Nephron progenitor cell (in vitro differentiated cells): Measurements from ENCODE around the gene UGT3A1.

ENCODE experiments used
- DNase-seq: peaks from one replicate; pipeline ENCODE4 v3.0.0; 2021
- H3K27ac Mint-ChIP-seq: 2 replicates; pipeline ENCODE4 v1.8.0; 2021; ENCODE audit warnings: mild to moderate bottlenecking, moderate library complexity, mixed read lengths
- H3K27me3 Mint-ChIP-seq: 2 replicates; pipeline ENCODE4 v1.8.0; 2021; ENCODE audit warnings: mild to moderate bottlenecking, low read depth, mixed read lengths; ENCODE audit not compliant: poor library complexity
- H3K36me3 Mint-ChIP-seq: 2 replicates; pipeline ENCODE4 v1.8.0; 2021; ENCODE audit warnings: low read depth, mixed read lengths
- H3K4me1 Mint-ChIP-seq: 2 replicates; pipeline ENCODE4 v1.8.0; 2021; ENCODE audit warnings: mixed read lengths
- H3K4me3 Mint-ChIP-seq: 2 replicates; pipeline ENCODE4 v1.8.0; 2021; ENCODE audit warnings: mild to moderate bottlenecking, moderate library complexity, mixed read lengths
- H3K9me3 Mint-ChIP-seq: 2 replicates; pipeline ENCODE4 v1.8.0; 2021; ENCODE audit warnings: mild to moderate bottlenecking, moderate library complexity, mixed read lengths
- TF ChIP-seq, protein P1 (sequence below): fragments of 200-600 bp; sonication (generic); IDR thresholded peaks from 2 replicates; pipeline ENCODE4 v1.5.0; 2021; ENCODE audit warnings: antibody characterized with exemption

Gene UGT3A1

GRCh38 chr5:35954175-35954574 lies 37.0 kb downstream of the UGT3A1 start:
- Mint-ChIP-seq H3K36me3 (no peaks in the 10 kb centered on the region), H3K27ac (no peak overlapping the region)

GRCh38 chr5:35947085-35947484 lies 44.1 kb downstream of the UGT3A1 start:
- no peaks in the 10 kb centered on the region for H3K4me1 Mint-ChIP-seq
- peaks cover 23% of the 10 kb centered on the region for H3K27me3 Mint-ChIP-seq
- no peaks in the 10 kb centered on the region for H3K36me3 Mint-ChIP-seq
- TF ChIP-seq, protein P1, sequence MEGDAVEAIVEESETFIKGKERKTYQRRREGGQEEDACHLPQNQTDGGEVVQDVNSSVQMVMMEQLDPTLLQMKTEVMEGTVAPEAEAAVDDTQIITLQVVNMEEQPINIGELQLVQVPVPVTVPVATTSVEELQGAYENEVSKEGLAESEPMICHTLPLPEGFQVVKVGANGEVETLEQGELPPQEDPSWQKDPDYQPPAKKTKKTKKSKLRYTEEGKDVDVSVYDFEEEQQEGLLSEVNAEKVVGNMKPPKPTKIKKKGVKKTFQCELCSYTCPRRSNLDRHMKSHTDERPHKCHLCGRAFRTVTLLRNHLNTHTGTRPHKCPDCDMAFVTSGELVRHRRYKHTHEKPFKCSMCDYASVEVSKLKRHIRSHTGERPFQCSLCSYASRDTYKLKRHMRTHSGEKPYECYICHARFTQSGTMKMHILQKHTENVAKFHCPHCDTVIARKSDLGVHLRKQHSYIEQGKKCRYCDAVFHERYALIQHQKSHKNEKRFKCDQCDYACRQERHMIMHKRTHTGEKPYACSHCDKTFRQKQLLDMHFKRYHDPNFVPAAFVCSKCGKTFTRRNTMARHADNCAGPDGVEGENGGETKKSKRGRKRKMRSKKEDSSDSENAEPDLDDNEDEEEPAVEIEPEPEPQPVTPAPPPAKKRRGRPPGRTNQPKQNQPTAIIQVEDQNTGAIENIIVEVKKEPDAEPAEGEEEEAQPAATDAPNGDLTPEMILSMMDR, result no peak
- no peaks in the 10 kb centered on the region for H3K9me3 Mint-ChIP-seq
- DNase-seq, result no peak
- no peak overlapping the region for H3K27ac Mint-ChIP-seq
- no peak overlapping the region for H3K4me3 Mint-ChIP-seq

More at GRCh38 chr5:35954175-35954574, 37.0 kb downstream of the UGT3A1 start:
- no peaks in the 10 kb centered on the region for H3K4me1 Mint-ChIP-seq
- DNase-seq, result peak; percentile 3
- peaks cover 25% of the 10 kb centered on the region for H3K27me3 Mint-ChIP-seq
- no peaks in the 10 kb centered on the region for H3K9me3 Mint-ChIP-seq
- no peak overlapping the region for H3K4me3 Mint-ChIP-seq
- TF ChIP-seq, protein P1, result no peak

- Mint-ChIP-seq H3K4me1 (peaks cover 13% of the 10 kb centered on the region), H3K27me3 (peaks cover 19% of the 10 kb centered on the region), H3K4me3 (no peak overlapping the region), H3K27ac (no peak overlapping the region), H3K36me3 (no peaks in the 10 kb centered on the region), H3K9me3 (no peaks in the 10 kb centered on the region)
- TF ChIP-seq, protein P1, result no peak
- DNase-seq, result no peak
Observed at GRCh38 chr5:35939639-35940038, 51.6 kb downstream of the UGT3A1 start.

- DNase-seq, result peak; percentile 72
- H3K4me3 Mint-ChIP-seq, result no peak within 1 kb of the TSS
Observed at GRCh38 chr5:35938568-35939227, 52.5 kb downstream of the UGT3A1 start, which contains the start of gene CAPSL. Gene CAPSL (minus strand): TSS chr5:35938622. CDS start chr5:35921120, 17,502 bp downstream.

DNA sequence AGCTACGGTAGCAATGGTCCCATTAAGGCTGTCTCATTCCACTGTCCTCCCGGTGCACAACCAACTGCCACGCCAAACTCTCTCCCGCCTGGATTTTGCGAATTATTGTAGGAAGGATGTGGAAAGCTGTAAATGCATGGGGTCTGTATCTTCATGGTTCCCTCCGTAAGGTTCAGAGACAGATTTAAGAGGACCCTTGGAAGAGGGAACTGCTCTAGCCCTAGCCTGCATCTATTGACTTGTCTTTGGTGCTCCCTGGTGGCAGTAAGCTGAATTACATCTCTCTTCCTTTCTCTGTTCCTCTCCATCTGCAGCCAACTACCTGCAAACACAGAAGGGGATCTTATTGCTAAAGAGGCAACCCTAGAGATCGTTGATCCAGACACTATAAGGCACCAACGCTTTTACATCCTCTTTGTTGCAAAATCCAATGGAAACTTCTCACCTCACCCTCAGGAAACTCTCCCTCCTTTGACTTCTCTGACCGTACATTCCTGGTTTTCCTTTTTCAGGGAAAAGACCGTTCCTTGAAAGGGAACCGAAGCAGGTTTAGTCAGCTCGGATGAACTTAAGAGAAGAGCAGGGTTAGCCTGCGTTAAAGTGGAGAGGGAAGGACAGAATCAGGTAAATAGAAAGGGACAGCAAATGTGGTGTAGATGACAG lies 64.7 kb downstream of the UGT3A1 start:
- DNase-seq, result peak; percentile 66
- Mint-ChIP-seq H3K27me3 (peaks cover 78% of the 10 kb centered on the region), H3K4me1 (peaks cover 4% of the 10 kb centered on the region), H3K36me3 (no peaks in the 10 kb centered on the region), H3K4me3 (peak overlapping the region; percentile 12), H3K9me3 (no peaks in the 10 kb centered on the region), H3K27ac (no peak overlapping the region)
- TF ChIP-seq, protein P1, result peak; percentile 81

More at GRCh38 chr5:35938568-35939227, 52.5 kb downstream of the UGT3A1 start, which contains the start of gene CAPSL:
- H3K36me3 Mint-ChIP-seq, result no peaks in the 10 kb centered on the region
- TF ChIP-seq, protein P1, result no peak
- H3K27ac Mint-ChIP-seq, result no peak within 1 kb of the TSS
- peaks cover 19% of the 10 kb centered on the region for H3K27me3 Mint-ChIP-seq
- no peaks in the 10 kb centered on the region for H3K9me3 Mint-ChIP-seq
- H3K4me1 Mint-ChIP-seq, result peaks cover 13% of the 10 kb centered on the region
